ENCODE measurements around the gene TOP3A. TPM values are rescaled to one million over a fixed set of nuclear protein-coding genes. Genes with fewer than 3 reads are reported as not detected.

TOP3A gene
- total RNA-seq, 1 experiment from 2014 or later, result 100 TPM

DNA sequence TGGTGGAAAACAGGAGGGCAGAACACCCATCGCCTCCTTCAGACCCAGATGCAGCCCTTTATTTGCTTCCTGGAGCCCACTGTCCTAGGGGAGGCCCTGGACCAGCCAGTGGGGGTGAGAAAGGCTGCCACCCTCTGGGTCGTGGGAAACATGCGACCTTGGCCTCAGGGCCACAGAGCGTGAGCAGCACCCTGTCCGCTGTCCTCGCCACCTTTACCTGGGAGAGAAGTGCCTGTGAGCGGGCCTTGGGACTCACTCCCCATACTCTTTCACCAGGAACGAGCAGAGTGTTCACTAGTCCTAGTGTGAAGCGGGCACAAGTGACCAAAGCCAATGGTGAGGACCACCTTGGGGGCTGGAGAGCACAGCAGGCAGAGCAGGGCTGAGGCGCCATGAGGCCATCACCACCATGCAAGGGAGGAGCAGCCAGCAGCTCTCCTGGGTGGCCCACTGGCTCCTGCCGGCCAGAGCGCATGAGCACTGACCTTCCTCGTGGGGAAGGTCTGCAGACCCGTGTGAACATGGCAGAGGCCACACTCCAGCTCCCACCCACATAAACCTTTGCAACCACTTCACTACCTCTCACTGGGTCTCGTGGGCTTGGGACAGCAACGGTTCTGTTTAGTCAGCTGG is 8.8 kb upstream of the TOP3A start:
- POLR2A ChIA-PET (ENCODE audit: low non-redundant PET), result no interaction called here
- intact Hi-C loops (cut with micrococcal nuclease; ENCODE audit: unreplicated experiment), result no loop called here
- H3K4me3 ChIP-seq (ENCODE audit: low read depth, low read length, poor library complexity, severe bottlenecking), result no peak overlapping the region
- H3K27me3 ChIP-seq (replicated peaks; ENCODE audit: insufficient read depth, low read depth, low read length, poor library complexity), result no peaks in the 10 kb centered on the region
- H3K27ac ChIP-seq (ENCODE audit: low read depth, low read length, poor library complexity, severe bottlenecking), result no peak overlapping the region
- H3K36me3 ChIP-seq (ENCODE audit: insufficient read depth, low read length, poor library complexity, severe bottlenecking), result peaks cover 7% of the 10 kb centered on the region
- no peaks in the 10 kb centered on the region for H3K4me1 ChIP-seq (ENCODE audit: insufficient read depth, low read length, poor library complexity, severe bottlenecking)
- no peaks in the 10 kb centered on the region for H3K9me3 ChIP-seq (ENCODE audit: low read depth, low read length, poor library complexity, severe bottlenecking)
- CTCF ChIA-PET, result interaction anchor here (0.5 kb wide), 1 partner anchor 482 kb away, joined by 3 read pairs; no protein-coding TSS in a partner anchor
- TF ChIP-seq EZH2 (IDR thresholded peaks at IDR 0.05; ENCODE audit: borderline replicate concordance, low read depth, low read length, poor library complexity, severe bottlenecking) (no peak), CTCF (conservative IDR thresholded peaks at IDR 0.05; ENCODE audit: low read depth, low read length) (no peak)
- no TSS peak for BruUV-seq (replicated peaks)
- DNase-seq (ENCODE audit: low spot score), result no peak

DNA sequence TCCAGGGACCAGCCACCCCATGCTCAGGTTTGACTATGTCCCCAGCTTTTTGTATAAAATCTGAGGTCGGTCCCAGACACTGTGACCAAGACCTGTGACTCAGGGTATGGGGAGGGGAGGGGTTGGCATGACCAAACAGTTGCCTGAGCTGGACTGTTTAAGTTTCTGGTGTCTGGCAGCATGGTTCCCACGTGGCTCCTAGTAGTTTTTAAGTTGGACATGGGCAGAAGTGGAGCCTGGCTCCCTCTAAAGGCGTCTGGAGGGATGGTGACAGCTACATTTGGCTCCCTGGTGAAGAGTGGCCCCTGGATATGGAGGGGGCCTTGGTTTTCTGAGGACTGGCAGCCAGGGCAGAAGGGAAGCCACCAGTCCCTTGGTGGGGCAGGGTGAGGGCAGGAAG is 8.2 kb upstream of the TOP3A start:
- H3K27ac ChIP-seq (ENCODE audit: low read depth, low read length, poor library complexity, severe bottlenecking), result no peak overlapping the region
- CTCF ChIA-PET, result no interaction called here
- no TSS peak for BruUV-seq (replicated peaks)
- H3K4me3 ChIP-seq (ENCODE audit: low read depth, low read length, poor library complexity, severe bottlenecking), result no peak overlapping the region
- TF ChIP-seq CTCF (conservative IDR thresholded peaks at IDR 0.05; ENCODE audit: low read depth, low read length) (no peak), EZH2 (IDR thresholded peaks at IDR 0.05; ENCODE audit: borderline replicate concordance, low read depth, low read length, poor library complexity, severe bottlenecking) (no peak)
- H3K9me3 ChIP-seq (ENCODE audit: low read depth, low read length, poor library complexity, severe bottlenecking), result no peaks in the 10 kb centered on the region
- no peaks in the 10 kb centered on the region for H3K4me1 ChIP-seq (ENCODE audit: insufficient read depth, low read length, poor library complexity, severe bottlenecking)
- no peak for DNase-seq (ENCODE audit: low spot score)
- H3K27me3 ChIP-seq (replicated peaks; ENCODE audit: insufficient read depth, low read depth, low read length, poor library complexity), result no peaks in the 10 kb centered on the region
- peaks cover 7% of the 10 kb centered on the region for H3K36me3 ChIP-seq (ENCODE audit: insufficient read depth, low read length, poor library complexity, severe bottlenecking)
- POLR2A ChIA-PET (ENCODE audit: low non-redundant PET), result no interaction called here
- intact Hi-C loops (cut with micrococcal nuclease; ENCODE audit: unreplicated experiment), result no loop called here

- H3K4me1 ChIP-seq (ENCODE audit: insufficient read depth, low read length, poor library complexity, severe bottlenecking), result no peaks in the 10 kb centered on the region
- H3K4me3 ChIP-seq (ENCODE audit: low read depth, low read length, poor library complexity, severe bottlenecking), result no peak overlapping the region
- H3K36me3 ChIP-seq (ENCODE audit: insufficient read depth, low read length, poor library complexity, severe bottlenecking), result peaks cover 7% of the 10 kb centered on the region
- no peak overlapping the region for H3K27ac ChIP-seq (ENCODE audit: low read depth, low read length, poor library complexity, severe bottlenecking)
- CTCF ChIA-PET, result no interaction called here
- POLR2A ChIA-PET (ENCODE audit: low non-redundant PET), result no interaction called here
- intact Hi-C loops (cut with micrococcal nuclease; ENCODE audit: unreplicated experiment), result no loop called here
- no peak for DNase-seq (ENCODE audit: low spot score)
- no peaks in the 10 kb centered on the region for H3K27me3 ChIP-seq (replicated peaks; ENCODE audit: insufficient read depth, low read depth, low read length, poor library complexity)
- no TSS peak for BruUV-seq (replicated peaks)
- TF ChIP-seq EZH2 (IDR thresholded peaks at IDR 0.05; ENCODE audit: borderline replicate concordance, low read depth, low read length, poor library complexity, severe bottlenecking), result no peak
- TF ChIP-seq CTCF (conservative IDR thresholded peaks at IDR 0.05; ENCODE audit: low read depth, low read length), result no peak
- no peaks in the 10 kb centered on the region for H3K9me3 ChIP-seq (ENCODE audit: low read depth, low read length, poor library complexity, severe bottlenecking)
Measured at GRCh38 chr17:18322522-18322921, 7.7 kb upstream of the TOP3A start.

Data from A673 (cell line).